A549 (cell line): ENCODE measurements around the gene S100A7.
"Not testable (repeated sequence)": the region's sequence is repeated elsewhere in the genome, so short reads cannot be mapped to it uniquely, and the experiment has no call there.

Experiments
- CTCF ChIP-seq: fragments of >200 bp; sonication (Bioruptor Twin); formaldehyde crosslinking; IDR thresholded peaks from 3 replicates; pipeline ENCODE4 v1.5.1; 2016
- E2F6 ChIP-seq: IDR thresholded peaks from 2 replicates; pipeline ENCODE4 v1.6.1; 2012; ENCODE audit warnings: low read depth, borderline replicate concordance
- ELK1 ChIP-seq: fragments of 150-350 bp; IDR thresholded peaks from 2 replicates; pipeline ENCODE4 v1.6.1; 2014; ENCODE audit warnings: low read depth, mild to moderate bottlenecking, low read length
- MAX ChIP-seq: IDR thresholded peaks from 2 replicates; pipeline ENCODE4 v1.6.1; 2012
- POLR2A ChIP-seq: IDR thresholded peaks from 2 replicates; pipeline ENCODE4 v1.6.1; 2012; ENCODE audit warnings: mild to moderate bottlenecking, low read length
- POLR2AphosphoS2 ChIP-seq: conservative IDR thresholded peaks from 2 replicates; pipeline ENCODE4 v1.6.1; 2012; ENCODE audit warnings: low read length, improper control_type of control experiment, inconsistent platforms
- RAD21 ChIP-seq, 2 experiments: fragments of >200 bp in 1 of 2; sonication (Bioruptor Twin) in 1 of 2; formaldehyde crosslinking in 1 of 2; IDR thresholded peaks in 1 of 2; conservative IDR thresholded peaks in 1 of 2; 2 replicates in 1 of 2; 3 replicates in 1 of 2; pipeline ENCODE4 v1.6.1; 2012 to 2018; ENCODE audit warnings: inconsistent platforms in 1 of 2
- RARB ChIP-seq: fragments of 250-450 bp; sonication (Bioruptor Pico); IDR thresholded peaks from 2 replicates; pipeline ENCODE4 v1.8.0; 2021; ENCODE audit warnings: mild to moderate bottlenecking, moderate library complexity
- REST ChIP-seq: fragments of 200-600 bp; sonication (generic); IDR thresholded peaks from 2 replicates; pipeline ENCODE4 v1.6.1; 2016; ENCODE audit warnings: antibody characterized with exemption, mild to moderate bottlenecking, moderate library complexity
- RNF2 ChIP-seq: fragments of 200-600 bp; sonication (generic); IDR thresholded peaks from 2 replicates; pipeline ENCODE4 v1.6.1; 2016; ENCODE audit warnings: low read depth, mild to moderate bottlenecking, antibody characterized with exemption, moderate library complexity, borderline replicate concordance
- SMC3 ChIP-seq: fragments of >200 bp; sonication (Bioruptor Twin); formaldehyde crosslinking; IDR thresholded peaks from 3 replicates; pipeline ENCODE4 v1.6.1; 2018; ENCODE audit warnings: inconsistent platforms

- TF ChIP-seq CTCF; SMC3; ELK1; RARB (CRISPR knock-in tag); REST; E2F6; POLR2AphosphoS2; POLR2A; MAX; RAD21 (conservative IDR thresholded peaks at IDR 0.05 in 1 of 2, IDR thresholded peaks at IDR 0.05 in 1 of 2): not testable (repeated sequence)
- TF ChIP-seq RNF2: 0 out of 2 replicates have a peak, but pooled peaks have one; percentile 6
These were observed 11.6 kb downstream of the S100A7 start for GRCh38 chr1:153448851-153449250.
